ENCODE data around the gene DNAH3. TPM values are rescaled to one million over a fixed set of nuclear protein-coding genes. Genes with fewer than 3 reads are reported as not detected.
A peak's percentile ranks its signal among the peaks of the same experiment; 100 is the strongest.

DNAH3 gene
- total RNA-seq, 1 experiment from 2014 or later: 0.70 TPM

- ChIA-PET CTCF (interaction anchor here (0.7 kb wide), 1 partner anchor 45 kb away, joined by 5 read pairs; no protein-coding TSS in a partner anchor), POLR2A (ENCODE audit: unreplicated experiment) (no interaction called here)
- H3K79me2 ChIP-seq (ENCODE audit: low read depth): no peaks in the 10 kb centered on the region
- BruUV-seq (replicated peaks): no TSS peak
- no peak overlapping the region for H2AFZ ChIP-seq
- H3F3A ChIP-seq (ENCODE audit: insufficient read depth, low read depth): no peaks in the 10 kb centered on the region; the same call in 1 of the 2 replicates
- H3K4me2 ChIP-seq: no peak overlapping the region
- no peak for DNase-seq
- H3K4me3 ChIP-seq: no peak overlapping the region
- no peaks in the 10 kb centered on the region for H4K20me1 ChIP-seq (ENCODE audit: insufficient read depth)
- H3K4me1 ChIP-seq (replicated peaks; ENCODE audit: insufficient read depth): peaks cover 11% of the 10 kb centered on the region; the same call in 1 of the 2 replicates
- no peak for TF ChIP-seq EZH2 (IDR thresholded peaks at IDR 0.05; ENCODE audit: low read depth)
- no peak for TF ChIP-seq CTCF (conservative IDR thresholded peaks at IDR 0.05)
- no peaks in the 10 kb centered on the region for H3K9me2 ChIP-seq (ENCODE audit: insufficient read depth)
- H3K27ac ChIP-seq: no peak overlapping the region
- intact Hi-C loops (cut with micrococcal nuclease; ENCODE audit: unreplicated experiment): no loop called here
- H3K36me3 ChIP-seq (ENCODE audit: low read depth): no peaks in the 10 kb centered on the region
- peaks cover 22% of the 10 kb centered on the region for H3K27me3 ChIP-seq (ENCODE audit: insufficient read depth, low read depth)
- no peaks in the 10 kb centered on the region for H3K9me3 ChIP-seq (ENCODE audit: insufficient read depth, low read depth)
Observed at GRCh38 chr16:21190599-21190998, 40.0 kb upstream of the DNAH3 start.

GRCh38 chr16:21190013-21190412 is 39.4 kb upstream of the DNAH3 start:
- Histone ChIP-seq H3K27me3 (ENCODE audit: insufficient read depth, low read depth) (peaks cover 16% of the 10 kb centered on the region), H3K4me1 (replicated peaks; ENCODE audit: insufficient read depth) (peaks cover 11% of the 10 kb centered on the region; the same call in 1 of the 2 replicates), H4K20me1 (ENCODE audit: insufficient read depth) (no peaks in the 10 kb centered on the region), H2AFZ (no peak overlapping the region), H3K27ac (no peak overlapping the region), H3K36me3 (ENCODE audit: low read depth) (no peaks in the 10 kb centered on the region), H3K9me3 (ENCODE audit: insufficient read depth, low read depth) (no peaks in the 10 kb centered on the region), H3K9me2 (ENCODE audit: insufficient read depth) (no peaks in the 10 kb centered on the region), H3K79me2 (ENCODE audit: low read depth) (no peaks in the 10 kb centered on the region), H3K4me2 (no peak overlapping the region), H3F3A (ENCODE audit: insufficient read depth, low read depth) (no peaks in the 10 kb centered on the region; the same call in 1 of the 2 replicates), H3K4me3 (no peak overlapping the region)
- BruUV-seq (replicated peaks): no TSS peak
- POLR2A ChIA-PET (ENCODE audit: unreplicated experiment): no interaction called here
- TF ChIP-seq CTCF (conservative IDR thresholded peaks at IDR 0.05): no peak
- TF ChIP-seq EZH2 (IDR thresholded peaks at IDR 0.05; ENCODE audit: low read depth): no peak
- CTCF ChIA-PET: interaction anchor here (0.6 kb wide), 1 partner anchor 31 kb away, joined by 3 read pairs; no protein-coding TSS in a partner anchor
- intact Hi-C loops (cut with micrococcal nuclease; ENCODE audit: unreplicated experiment): no loop called here
- DNase-seq: no peak

DNA sequence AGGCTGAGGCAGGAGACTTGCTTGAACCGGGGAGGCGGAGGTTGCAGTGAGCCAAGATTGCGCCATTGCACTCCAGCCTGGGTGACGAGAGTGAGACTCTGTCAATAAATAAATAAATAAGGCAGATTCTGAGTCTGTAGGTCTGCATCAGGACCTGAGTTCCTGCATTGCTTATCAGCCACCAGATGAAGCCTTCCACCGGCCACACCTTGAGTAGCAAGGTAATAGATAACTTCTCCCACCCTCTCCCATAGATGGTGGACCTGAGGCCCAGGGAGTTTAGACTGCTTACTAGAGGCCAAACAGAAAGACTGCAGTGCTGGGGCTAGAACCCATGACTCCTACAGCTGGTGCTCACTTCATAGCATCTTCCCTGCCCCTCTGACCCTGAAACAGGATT is 38.7 kb upstream of the DNAH3 start:
- CTCF ChIA-PET: interaction anchor here (1.5 kb wide), 1 partner anchor 111 kb away, joined by 19 read pairs; no protein-coding TSS in a partner anchor
- peaks cover 11% of the 10 kb centered on the region; the same call in 1 of the 2 replicates for H3K4me1 ChIP-seq (replicated peaks; ENCODE audit: insufficient read depth)
- POLR2A ChIA-PET (ENCODE audit: unreplicated experiment): no interaction called here
- DNase-seq: no peak
- no peak overlapping the region for H3K27ac ChIP-seq
- peaks cover 9% of the 10 kb centered on the region; the same call in 1 of the 2 replicates for H3K27me3 ChIP-seq (ENCODE audit: insufficient read depth, low read depth)
- peak overlapping the region; percentile 94; the same call in 1 of the 2 replicates for H3K4me2 ChIP-seq
- H4K20me1 ChIP-seq (ENCODE audit: insufficient read depth): no peaks in the 10 kb centered on the region
- TF ChIP-seq CTCF (conservative IDR thresholded peaks at IDR 0.05): no peak
- TF ChIP-seq EZH2 (IDR thresholded peaks at IDR 0.05; ENCODE audit: low read depth): no peak
- H3F3A ChIP-seq (ENCODE audit: insufficient read depth, low read depth): no peaks in the 10 kb centered on the region; the same call in 1 of the 2 replicates
- H3K79me2 ChIP-seq (ENCODE audit: low read depth): no peaks in the 10 kb centered on the region
- no TSS peak for BruUV-seq (replicated peaks)
- intact Hi-C loops (cut with micrococcal nuclease; ENCODE audit: unreplicated experiment): loop anchor here (2.0 to 10.0 kb wide), 3 partner anchors 31 to 1005 kb away; partner anchors contain the start of gene LDAF1
- H3K4me3 ChIP-seq: no peak overlapping the region
- H3K36me3 ChIP-seq (ENCODE audit: low read depth): no peaks in the 10 kb centered on the region
- H2AFZ ChIP-seq: no peak overlapping the region
- no peaks in the 10 kb centered on the region for H3K9me2 ChIP-seq (ENCODE audit: insufficient read depth)
- no peaks in the 10 kb centered on the region for H3K9me3 ChIP-seq (ENCODE audit: insufficient read depth, low read depth)

All from PC-9 (cell line).